Fibroblast of upper back skin (primary cell): Measurements from ENCODE around the gene AJM1.
"Not testable (repeated sequence)": the region's sequence is repeated elsewhere in the genome, so short reads cannot be mapped to it uniquely, and the experiment has no call there.

ENCODE experiments used
- DNase-seq: peaks from one replicate; pipeline ENCODE4 v3.0.0-alpha.2; 2013

The AJM1 gene

GRCh38 chr9:136857581-136858412, 15.5 kb downstream of the AJM1 start:
- no peak for DNase-seq

DNA sequence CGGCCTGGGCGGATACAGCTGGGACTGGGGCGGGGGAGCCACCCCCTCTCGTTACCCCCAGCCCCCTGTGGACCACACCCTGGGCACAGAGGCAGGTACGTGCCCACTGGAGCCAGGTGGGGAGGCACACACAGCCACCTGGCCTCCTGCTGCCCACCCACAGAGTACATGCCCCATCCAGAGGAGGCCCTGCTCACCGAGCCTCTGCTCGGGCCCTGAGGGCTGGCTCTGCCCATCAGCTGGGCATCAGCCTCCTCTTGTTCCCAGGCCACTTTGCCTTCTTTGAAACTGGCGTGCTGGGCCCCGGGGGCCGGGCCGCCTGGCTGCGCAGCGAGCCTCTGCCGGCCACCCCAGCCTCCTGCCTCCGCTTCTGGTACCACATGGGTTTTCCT, 16.2 kb downstream of the AJM1 start:
- DNase-seq: no peak

DNA sequence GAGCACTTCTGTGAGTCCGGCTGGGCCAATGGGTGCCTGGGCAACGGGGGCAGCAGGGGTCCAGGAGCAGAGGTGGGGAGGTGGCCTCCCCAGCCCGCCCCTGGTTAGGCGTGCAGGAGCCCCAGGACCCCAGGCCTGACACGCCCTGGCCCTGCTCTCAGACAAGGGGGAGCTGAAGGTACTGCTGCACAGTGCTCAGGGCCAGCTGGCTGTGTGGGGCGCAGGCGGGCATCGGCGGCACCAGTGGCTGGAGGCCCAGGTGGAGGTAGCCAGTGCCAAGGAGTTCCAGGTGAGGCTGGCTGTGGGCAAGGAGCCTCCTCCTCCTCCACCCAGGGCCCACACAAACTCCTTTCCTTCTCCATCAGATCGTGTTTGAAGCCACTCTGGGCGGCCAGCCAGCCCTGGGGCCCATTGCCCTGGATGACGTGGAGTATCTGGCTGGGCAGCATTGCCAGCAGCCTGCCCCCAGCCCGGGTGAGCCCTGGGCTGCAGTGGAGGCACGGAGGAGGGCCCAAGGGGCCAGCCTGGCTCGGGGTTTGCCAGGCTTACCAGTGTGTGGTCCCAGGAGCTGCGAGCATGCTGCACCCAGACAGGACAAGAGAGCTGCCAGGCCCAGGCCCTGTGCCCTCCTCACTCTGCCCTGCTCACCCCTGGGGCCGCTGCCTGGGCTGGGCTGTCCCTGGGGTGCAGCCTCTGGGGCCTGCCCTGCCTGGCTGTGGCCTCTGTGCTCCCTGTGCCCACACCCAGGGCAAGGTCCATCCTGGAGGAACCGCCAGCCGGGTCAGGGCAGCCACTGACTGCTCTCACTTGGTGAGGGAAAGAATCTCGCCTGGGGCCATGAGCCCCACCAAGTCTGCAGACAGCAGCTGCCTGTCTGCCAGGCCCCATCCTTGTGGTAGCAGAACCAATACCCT, 16.8 kb downstream of the AJM1 start:
- DNase-seq: no peak

DNA sequence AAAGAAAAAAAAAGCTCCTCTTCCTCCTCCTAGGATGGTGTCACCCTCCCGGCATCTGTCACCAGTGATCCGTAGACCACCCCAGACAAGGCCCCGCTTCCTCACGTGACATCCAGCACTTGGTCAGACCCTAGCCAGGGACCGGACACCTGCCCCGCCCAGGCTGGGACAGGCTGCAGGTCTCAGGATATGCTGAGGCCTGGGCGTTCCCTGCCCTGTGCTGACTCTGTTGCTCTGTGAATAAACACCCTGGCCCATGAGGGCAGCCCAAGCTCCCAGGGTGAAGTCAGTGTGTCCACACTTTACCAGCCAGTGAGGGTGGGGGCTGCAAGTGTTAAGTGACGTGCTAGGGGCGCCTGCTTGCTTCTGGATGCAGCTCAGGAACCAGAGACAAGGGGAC, 18.3 kb downstream of the AJM1 start:
- DNase-seq: no peak

- no peak for DNase-seq
Observed at GRCh38 chr9:136860933-136861873, 18.9 kb downstream of the AJM1 start.

DNA sequence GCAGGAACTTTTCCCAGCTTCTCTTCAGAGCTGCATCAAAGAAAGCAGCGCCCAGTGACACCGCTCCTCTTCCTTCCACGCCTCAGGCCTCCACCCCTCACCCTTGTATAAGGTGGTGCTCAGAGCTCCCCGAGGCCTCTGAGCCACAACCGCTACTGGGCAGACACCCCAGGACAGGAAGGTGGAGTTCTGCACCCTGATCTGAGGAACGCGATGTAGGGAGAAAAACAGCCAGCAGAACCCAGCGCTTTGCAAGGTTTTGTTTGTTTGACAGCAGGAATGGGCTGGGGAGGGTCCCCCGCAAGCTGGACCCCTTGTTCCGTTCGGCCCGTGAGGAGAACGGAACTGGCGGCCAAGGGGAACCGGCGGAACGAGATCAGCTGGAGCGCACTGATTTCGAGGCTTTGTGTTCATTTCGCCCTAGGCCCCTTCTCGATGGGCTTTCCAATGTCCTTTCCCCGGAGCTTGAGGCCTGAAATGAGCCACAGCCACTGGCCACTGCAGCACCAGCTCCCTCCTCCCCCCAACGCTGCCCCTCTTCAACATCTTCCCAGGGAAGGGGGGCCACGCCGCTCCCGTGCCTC, 19.7 kb downstream of the AJM1 start:
- DNase-seq: no peak

- no peak for DNase-seq
Observed at GRCh38 chr9:136862849-136863622, 20.8 kb downstream of the AJM1 start.

GRCh38 chr9:136863623-136864273, 21.5 kb downstream of the AJM1 start:
- no peak for DNase-seq

DNA sequence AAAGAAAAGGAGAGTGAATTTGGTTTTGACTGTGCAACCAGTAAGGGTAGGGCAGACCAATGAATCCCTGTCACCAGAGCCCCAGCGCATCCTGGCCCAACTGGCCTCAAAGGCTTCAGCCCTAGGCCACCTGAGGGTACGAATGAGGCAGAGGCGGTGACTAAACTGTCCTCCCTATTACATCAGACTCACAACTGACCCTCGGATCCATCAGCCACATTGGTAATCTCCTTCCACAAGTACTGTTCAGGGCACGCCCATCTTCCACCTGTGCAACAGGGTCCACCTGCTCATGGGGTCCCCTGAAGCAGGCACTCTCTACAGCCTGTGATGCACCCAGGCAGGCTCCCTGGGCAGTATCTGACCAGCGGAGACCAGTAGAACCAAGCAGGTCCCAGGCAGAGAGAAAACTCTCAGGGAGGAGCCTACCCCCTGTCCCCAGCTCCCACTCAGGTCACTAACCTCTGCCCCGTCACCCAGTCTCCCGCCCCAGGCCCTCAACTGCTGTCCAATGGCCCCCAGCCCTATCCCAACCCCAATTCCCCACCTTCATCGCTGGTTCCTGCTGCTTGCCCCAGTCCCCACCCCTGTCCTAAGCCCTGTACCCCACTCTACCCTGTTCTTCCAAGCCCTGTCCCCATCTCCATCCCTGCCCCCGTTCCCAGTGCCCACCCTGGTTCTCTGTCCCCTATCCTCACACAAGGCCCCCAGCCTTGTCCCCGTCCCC, 22.9 kb downstream of the AJM1 start:
- no peak for DNase-seq

- DNase-seq: no peak
Observed at GRCh38 chr9:136865768-136866103, 23.5 kb downstream of the AJM1 start.

DNA sequence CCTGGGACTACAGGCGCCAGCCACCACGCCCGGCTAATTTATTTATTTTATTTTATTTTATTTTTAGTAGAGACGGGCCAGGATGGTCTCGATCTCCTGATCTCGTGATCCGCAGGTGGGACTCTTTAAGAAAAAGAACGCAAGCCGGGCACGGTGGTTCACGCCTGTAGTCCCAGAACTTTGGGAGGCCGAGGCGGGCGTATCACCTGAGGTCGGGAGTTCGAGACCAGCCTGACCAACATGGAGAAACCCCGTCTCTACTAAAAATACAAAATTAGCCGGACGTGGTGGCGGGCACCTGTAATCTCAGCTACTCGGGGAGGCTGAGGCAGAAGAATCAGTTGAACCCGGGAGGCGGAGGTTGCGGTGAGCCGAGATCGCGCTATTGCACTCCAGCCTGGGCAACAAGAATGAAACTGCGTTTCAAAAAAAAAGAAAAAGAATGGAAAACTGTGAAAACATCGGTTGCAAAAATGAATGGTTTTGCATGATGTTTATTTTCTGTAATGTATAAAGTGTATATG, 24.7 kb downstream of the AJM1 start:
- DNase-seq: not testable (repeated sequence)

GRCh38 chr9:136867480-136867879, 25.2 kb downstream of the AJM1 start:
- no peak for DNase-seq

GRCh38 chr9:136867917-136868316, 25.6 kb downstream of the AJM1 start:
- DNase-seq: no peak

DNA sequence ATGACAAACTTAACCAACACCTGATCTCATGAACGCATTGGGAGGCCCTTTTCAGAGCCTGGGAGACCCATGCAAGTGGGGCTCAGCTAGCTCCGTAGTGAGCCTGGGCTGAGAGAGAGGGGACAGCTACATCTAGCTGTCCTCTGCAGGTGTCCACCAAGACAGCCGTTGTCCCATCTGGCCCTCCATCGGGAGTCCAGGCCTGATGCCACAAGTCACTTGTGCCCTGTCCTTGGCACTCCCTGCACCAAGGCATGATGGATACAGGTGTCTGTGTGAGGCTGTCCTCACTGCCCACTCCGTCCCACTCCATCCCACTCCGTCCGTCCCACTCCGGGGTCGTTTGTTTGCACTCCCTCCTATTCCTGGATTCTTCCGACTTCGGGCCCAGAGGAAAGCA, 26.4 kb downstream of the AJM1 start:
- no peak for DNase-seq

DNA sequence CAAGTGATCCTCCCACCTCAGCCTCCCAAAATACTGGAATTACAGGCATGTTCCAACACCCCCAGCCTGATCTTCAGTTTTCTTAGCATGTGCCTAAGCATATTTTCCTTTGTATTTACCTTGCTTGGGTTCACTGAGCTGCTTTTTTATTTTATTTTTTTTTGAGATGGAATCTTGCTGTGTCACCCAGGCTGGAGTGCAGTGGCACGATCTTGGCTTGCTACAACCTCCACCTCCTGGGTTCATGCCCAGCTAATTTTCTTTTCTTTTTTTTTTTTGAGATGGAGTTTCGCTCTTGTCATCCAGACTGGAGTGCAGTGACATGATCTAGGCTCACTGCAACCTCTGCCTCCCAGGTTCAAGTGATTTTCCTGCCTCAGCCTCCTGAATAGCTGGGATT, 27.3 kb downstream of the AJM1 start:
- DNase-seq: not testable (repeated sequence)

DNA sequence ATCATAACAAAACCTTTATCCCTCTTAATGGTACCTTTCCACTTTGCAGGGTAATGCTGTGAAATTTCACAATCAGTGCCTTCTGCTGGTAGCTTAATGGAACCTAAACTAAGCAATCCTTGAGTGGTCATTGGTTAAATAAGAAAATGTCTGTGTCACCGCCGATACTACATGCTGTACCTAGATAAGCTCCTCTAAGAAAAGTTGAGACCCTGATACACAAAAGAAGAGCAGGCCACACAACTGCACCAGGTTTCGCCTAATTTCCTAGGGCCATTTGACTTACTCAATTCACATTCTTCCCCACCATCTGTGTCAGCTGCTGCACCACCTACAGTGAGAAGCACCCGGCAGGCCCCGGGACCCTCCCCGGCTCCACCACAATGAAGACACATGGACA, 32.9 kb downstream of the AJM1 start:
- DNase-seq: no peak

- no peak for DNase-seq
Observed at GRCh38 chr9:136876476-136876875, 34.2 kb downstream of the AJM1 start.

GRCh38 chr9:136880651-136881050, 38.4 kb downstream of the AJM1 start:
- DNase-seq: no peak

- DNase-seq: no peak
Observed at GRCh38 chr9:136881691-136882108, 39.4 kb downstream of the AJM1 start.
